NCI-H187 (cell line): ENCODE measurements around the gene MDH2.
"Not testable (repeated sequence)": the region's sequence is repeated elsewhere in the genome, so short reads cannot be mapped to it uniquely, and the experiment has no call there.

Experiments
- DNase-seq, 2 experiments: peaks; one replicate each; lab custom pipeline; 2025; lab: John Stamatoyannopoulos, UW

The MDH2 gene

DNA sequence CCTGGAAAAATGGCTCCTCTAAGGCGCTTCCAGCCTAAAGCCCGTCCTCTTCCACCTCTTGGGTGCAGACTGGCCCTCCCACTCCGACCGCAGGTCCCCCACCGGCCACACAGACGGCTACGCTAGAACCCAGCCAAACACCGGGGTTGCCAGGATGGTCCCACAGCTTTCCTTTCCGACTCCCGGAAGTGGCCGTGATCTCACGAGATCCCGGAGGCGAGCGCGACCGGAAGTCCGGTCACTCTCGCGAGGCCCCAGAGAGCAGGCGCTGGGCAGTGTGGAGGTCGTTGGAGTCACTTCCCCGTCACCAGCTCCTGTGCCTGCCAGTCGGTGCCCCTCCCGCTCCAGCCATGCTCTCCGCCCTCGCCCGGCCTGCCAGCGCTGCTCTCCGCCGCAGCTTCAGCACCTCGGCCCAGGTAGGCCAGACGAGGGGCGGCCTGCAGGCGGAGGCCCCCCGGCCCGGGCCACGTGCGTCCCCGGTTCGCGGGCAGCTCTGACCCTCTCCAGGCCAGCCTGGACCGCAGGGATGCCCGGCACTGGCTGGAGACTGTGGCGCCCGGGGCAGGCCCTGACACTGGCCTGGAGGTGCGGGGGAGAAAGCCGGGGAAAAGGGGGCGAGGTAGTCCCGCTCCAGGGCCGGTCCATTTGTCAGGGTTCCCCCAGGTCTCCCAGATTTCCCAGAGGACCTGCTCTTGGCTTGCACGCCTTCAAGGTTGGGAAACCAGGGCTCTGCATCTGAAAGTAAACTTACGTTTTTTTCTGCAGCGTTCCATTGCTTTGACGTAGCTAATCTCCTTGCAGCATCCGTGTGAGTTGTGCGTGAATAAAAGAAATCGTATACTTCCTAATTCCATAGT lies at the start of gene MDH2, which contains the start of gene STYXL1:
TSS of gene MDH2 (plus strand) at position 296 of the 857 bp plus-strand sequence. CDS start at position 351, 55 bp downstream.
TSS of gene STYXL1 (minus strand) at position 190 of the 857 bp plus-strand sequence. CDS start 17,477 bp downstream, outside the sequence.
- DNase-seq, result peak; percentile 77 to 80

DNA sequence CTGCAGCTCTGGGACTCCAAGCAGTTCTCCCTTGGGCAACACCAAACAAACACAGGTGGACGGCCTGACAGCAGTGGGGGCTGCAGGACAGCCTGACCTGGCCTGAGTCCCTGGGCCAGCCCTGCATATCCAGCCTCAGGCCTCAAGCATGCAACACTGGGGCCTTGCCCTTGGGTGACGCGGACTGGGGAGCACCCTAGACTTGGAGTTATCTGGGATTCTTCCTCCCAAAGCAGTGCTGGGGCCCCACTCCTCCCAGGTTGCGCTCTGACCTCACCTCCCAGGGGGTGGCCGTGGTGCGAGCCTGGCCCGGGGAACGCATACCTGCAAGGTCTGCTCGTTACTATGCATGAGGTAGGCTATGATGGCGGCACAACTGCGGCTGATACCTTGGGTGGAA lies 47.3 kb upstream of the MDH2 start:
- DNase-seq, result no peak

DNA sequence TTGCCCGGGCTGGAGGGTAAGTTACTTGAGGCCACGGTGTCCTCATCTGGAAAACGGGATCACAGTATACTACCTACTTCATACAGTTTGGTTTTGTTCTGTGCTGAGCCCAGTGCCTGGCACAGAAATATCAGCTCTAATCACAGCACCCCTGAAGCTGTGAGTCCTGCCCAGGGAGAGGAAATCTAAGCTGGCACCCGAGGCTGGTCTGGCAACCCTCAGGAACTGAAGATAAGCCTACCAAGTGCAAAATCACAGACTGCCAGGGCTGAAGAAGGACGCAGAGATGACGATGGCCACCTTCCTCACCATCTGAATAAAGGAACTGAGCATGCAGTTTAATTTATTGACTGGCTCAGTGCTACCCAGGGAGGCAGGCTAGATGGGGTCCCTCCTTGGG lies 45.8 kb upstream of the MDH2 start:
- DNase-seq, result no peak

- no peak for DNase-seq
These were observed 45.1 kb upstream of the MDH2 start for GRCh38 chr7:76002822-76003221.

- no peak for DNase-seq
These were observed 44.6 kb upstream of the MDH2 start for GRCh38 chr7:76003351-76003750.

GRCh38 chr7:76005004-76005403 lies 42.9 kb upstream of the MDH2 start:
- DNase-seq, result not testable (repeated sequence)

- no peak for DNase-seq
These were observed 39.7 kb upstream of the MDH2 start for GRCh38 chr7:76008156-76008687.

GRCh38 chr7:76009672-76010600 lies 38.0 kb upstream of the MDH2 start:
- no peak for DNase-seq

DNA sequence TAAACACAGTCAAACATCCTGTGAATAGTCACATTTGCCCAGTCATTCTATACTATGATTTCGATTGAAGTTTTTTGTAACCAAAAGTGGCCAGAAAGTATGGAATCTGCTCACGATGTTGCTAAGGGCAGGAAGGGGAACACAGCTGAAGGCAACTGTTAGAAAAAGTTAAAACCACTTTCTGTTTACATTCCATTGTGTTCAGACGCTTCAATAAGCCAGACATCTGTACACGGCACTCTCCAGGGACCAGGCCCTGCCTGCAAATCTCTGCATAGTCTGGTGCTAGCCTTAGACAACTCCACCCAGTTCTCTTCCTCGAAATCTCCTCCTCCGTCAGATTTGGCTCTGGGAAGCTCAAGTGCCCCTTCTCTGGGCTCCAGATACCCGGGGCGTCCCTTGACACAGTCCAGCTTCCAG lies 36.5 kb upstream of the MDH2 start:
- no peak for DNase-seq

GRCh38 chr7:76016191-76016947 lies 31.5 kb upstream of the MDH2 start:
- DNase-seq, result no peak

- not testable (repeated sequence) for DNase-seq
These were observed 29.4 kb upstream of the MDH2 start for GRCh38 chr7:76018520-76018919.

DNA sequence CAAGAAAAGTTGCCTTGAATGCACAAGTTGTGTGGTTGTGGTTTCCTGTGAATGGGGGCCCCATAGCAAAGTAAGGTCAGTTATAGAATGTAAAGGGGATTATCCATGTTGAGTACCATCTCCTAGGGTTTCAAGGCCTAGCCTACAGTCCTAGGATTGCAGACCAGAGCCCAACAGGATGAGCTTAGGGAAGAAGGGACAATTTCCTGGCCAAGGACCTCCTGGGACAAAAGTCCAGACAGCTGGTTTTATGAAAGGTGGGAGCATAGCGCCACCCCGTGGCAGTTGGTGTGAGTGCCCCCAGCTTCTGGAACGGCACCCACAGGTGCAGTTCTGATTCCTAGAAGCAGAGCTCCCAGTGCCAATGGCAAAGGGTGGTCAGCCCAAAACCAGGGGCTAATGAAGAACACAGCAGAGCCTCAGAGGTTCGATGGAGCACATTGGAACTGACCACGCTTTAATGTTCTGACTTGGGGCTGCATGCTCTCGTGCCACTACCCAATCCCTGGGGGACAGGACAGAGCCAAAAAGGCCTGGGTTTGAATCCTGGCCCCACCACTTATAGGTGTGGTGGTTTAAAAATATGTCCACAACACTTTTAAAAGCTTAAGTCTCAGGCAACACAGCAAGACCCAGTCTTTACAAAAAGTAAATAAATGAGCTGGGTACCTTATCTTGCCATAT lies 27.7 kb upstream of the MDH2 start:
- peak; percentile 56 to 68 for DNase-seq

- no peak for DNase-seq
These were observed 25.7 kb upstream of the MDH2 start for GRCh38 chr7:76022026-76022780.

GRCh38 chr7:76023002-76023401 lies 24.9 kb upstream of the MDH2 start:
- DNase-seq, result no peak

DNA sequence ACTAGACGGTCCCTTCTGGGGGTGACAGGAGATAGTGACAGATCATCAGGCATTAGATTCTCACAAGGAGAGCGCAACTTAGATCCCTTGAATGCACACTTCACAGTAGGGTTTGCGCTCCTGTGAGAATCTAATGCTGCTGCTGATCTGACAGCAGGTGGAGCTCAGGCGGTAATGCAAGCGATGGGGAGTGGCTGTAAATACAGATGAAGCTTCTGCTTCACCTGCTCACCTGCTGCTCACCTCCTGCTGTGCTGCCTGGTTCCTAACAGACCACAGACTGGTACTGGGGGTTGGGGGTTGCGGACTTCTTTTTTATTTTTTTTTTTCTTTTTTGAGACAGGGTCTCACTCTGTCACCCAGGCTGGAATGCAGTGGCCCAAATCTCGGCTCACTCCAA lies 18.2 kb upstream of the MDH2 start:
- not testable (repeated sequence) for DNase-seq

DNA sequence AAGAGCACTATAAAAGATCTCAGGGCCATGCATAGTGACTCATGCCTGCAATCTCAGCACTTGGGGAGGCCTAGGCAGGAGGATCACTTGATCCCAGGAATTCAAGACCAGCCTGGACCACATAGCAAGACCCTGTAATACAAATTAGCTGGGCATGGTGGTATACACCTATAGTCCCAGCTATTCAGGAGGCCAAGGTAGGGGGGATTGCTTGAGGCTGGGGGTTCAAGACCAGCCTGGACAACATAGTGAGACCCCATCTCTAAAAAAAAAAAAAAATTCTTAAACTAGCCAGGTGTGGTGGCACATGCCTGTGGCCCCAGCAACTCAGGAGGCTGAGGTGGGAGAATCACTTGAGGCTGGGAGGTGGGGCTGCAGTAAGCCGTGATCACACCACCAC lies 15.9 kb upstream of the MDH2 start:
- DNase-seq, result no peak

DNA sequence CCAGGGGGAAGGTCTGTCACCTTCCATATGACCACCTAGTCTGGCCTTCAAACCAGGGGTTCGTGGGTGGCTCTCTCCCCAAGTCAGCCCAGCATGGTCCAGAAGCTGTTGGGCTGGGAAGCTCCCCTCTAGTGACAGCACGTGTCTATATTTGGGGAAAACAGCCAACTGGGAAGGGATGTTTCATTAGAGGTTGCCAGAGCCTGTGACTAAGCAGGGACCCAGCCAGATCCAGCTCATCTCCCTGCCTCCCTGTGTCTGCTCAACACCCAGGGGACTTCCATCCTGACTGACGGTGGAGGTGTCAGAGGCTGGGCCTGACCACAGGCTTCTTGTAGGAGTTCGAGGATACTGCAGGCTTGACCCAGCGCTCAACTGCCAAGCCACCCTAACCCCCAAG lies 10.6 kb upstream of the MDH2 start:
- DNase-seq, result no peak

DNA sequence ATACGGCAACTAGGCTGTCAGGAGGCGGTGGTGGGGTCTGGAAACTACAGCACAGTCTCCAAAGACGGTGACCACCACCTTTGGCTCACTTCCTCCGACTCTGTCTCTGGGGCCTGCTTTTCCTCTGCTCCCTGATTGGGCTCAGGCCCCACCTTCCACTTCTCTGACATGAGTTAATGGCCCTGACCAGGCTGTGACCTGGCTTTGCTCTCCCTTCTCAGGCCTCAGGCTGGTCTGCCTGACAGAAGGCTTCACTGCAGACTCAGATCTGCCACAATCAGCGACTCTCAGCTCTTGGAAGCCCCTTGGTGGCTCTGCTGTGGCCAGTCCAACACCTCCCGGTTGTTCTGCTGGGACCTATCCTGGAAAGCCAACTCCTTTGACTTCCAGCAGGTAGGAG lies 7.8 kb upstream of the MDH2 start:
- no peak for DNase-seq

GRCh38 chr7:76044375-76044865 lies 3.5 kb upstream of the MDH2 start:
- DNase-seq, result no peak

DNA sequence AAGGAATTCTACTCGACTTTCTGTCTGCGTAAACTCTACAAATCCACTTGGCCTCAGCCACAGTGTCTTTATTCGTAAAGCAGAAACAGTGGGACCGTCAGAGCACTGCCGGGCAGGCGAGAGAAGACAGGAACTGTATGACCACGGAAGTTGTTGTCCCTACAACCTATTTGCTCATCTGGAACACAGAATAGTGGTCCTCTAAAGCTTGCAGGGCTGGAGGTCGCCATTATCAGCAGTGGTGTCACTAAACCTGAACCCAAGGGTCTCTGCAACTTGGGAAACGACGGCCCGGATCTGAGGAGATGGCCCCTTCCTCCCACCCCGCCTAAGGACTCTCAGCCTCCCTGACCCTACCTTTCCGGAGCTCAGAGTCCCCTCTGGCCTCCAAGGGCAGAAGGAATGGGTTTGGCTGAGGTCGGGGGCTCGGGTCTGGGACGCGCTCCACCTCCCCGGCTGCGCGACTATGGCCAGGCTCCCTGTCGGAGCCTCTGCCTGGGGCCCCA lies 548 bp upstream of the MDH2 start:
- no peak for DNase-seq
